Gastrocnemius medialis (tissue), 4 donors: Measurements from ENCODE around the gene RBKS.

Source experiments
- POLR2A ChIP-seq, 2 donors: fragments of 450-650 bp; IDR thresholded peaks; one replicate each; pipeline ENCODE4 v1.6.1; 2017; ENCODE audit warnings: antibody characterized with exemption in 2 of 2, mild to moderate bottlenecking in 2 of 2, moderate library complexity in 2 of 2
- TF ChIP-seq, protein P1 (sequence below), 5 experiments: fragments of 450-650 bp in 3 of 5; fragments of 200-600 bp in 2 of 5; sonication (generic) in 2 of 5; IDR thresholded peaks in 4 of 5; conservative IDR thresholded peaks in 1 of 5; 1 replicate in 4 of 5; 2 replicates in 1 of 5; pipeline ENCODE4 v1.5.1; 2016 to 2019; ENCODE audit warnings: antibody characterized with exemption in 5 of 5, mild to moderate bottlenecking in 3 of 5, moderate library complexity in 3 of 5

- TF ChIP-seq, protein P1, sequence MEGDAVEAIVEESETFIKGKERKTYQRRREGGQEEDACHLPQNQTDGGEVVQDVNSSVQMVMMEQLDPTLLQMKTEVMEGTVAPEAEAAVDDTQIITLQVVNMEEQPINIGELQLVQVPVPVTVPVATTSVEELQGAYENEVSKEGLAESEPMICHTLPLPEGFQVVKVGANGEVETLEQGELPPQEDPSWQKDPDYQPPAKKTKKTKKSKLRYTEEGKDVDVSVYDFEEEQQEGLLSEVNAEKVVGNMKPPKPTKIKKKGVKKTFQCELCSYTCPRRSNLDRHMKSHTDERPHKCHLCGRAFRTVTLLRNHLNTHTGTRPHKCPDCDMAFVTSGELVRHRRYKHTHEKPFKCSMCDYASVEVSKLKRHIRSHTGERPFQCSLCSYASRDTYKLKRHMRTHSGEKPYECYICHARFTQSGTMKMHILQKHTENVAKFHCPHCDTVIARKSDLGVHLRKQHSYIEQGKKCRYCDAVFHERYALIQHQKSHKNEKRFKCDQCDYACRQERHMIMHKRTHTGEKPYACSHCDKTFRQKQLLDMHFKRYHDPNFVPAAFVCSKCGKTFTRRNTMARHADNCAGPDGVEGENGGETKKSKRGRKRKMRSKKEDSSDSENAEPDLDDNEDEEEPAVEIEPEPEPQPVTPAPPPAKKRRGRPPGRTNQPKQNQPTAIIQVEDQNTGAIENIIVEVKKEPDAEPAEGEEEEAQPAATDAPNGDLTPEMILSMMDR (IDR thresholded peaks at IDR 0.05 in 4 of 5, conservative IDR thresholded peaks at IDR 0.05 in 1 of 5): no peak
- TF ChIP-seq POLR2A (IDR thresholded peaks at IDR 0.05): no peak
Measured at GRCh38 chr2:27800856-27801255, 89.3 kb downstream of the RBKS start.
